RWPE1 (cell line): ENCODE results near the gene FLYWCH1.
"Not testable (repeated sequence)": the region's sequence is repeated elsewhere in the genome, so short reads cannot be mapped to it uniquely, and the experiment has no call there.

ENCODE experiments used
- CTCF ChIA-PET: fragments of 350-600 bp; sonication (Branson Sonifier 250); formaldehyde crosslinking; extraction: SDS; loops from one replicate; lab custom pipeline; 2021; lab: Yijun Ruan, JAX
- POLR2A ChIA-PET: fragments of 400-600 bp; formaldehyde crosslinking; extraction: SDS; loops from one replicate; lab custom pipeline; 2020; ENCODE audit warnings: antibody characterized with exemption; ENCODE audit not compliant: low non-redundant PET; lab: Yijun Ruan, JAX
- DNase-seq: peaks from one replicate; pipeline ENCODE4 v3.0.0; 2012; ENCODE audit warnings: low spot score
- H3K27ac ChIP-seq: fragments of 450-650 bp; 2 replicates; pipeline ENCODE4 v1.5.1; 2017
- CTCF ChIP-seq: fragments of 450-650 bp; conservative IDR thresholded peaks from 2 replicates; pipeline ENCODE4 v1.5.1; 2017; ENCODE audit warnings: low read depth, mild to moderate bottlenecking

The FLYWCH1 gene

GRCh38 chr16:2927010-2927646, 15.4 kb downstream of the FLYWCH1 start:
- ChIA-PET POLR2A (no interaction called here), CTCF (interaction anchor here (0.5 to 1.8 kb wide), 21 partner anchors 9 to 182 kb away, joined by 3 to 13 read pairs (median 3); partner anchors contain the start of genes FLYWCH1 and FLYWCH2)
- peak; percentile 69 for DNase-seq
- TF ChIP-seq CTCF = peak; percentile 95
- H3K27ac ChIP-seq = no peak overlapping the region

GRCh38 chr16:2928151-2928550, 16.4 kb downstream of the FLYWCH1 start:
- POLR2A ChIA-PET, H3K27ac ChIP-seq, DNase-seq: not testable (repeated sequence)
- CTCF ChIA-PET = interaction anchor here (1.8 kb wide), 1 partner anchor 23 kb away, joined by 11 read pairs; no protein-coding TSS in a partner anchor

GRCh38 chr16:2928796-2929195, 17.1 kb downstream of the FLYWCH1 start:
- no peak for DNase-seq
- CTCF ChIA-PET = no interaction called here
- POLR2A ChIA-PET = no interaction called here
- TF ChIP-seq CTCF = no peak
- H3K27ac ChIP-seq = no peak overlapping the region; the same call in 1 of the 2 replicates

- ChIA-PET POLR2A (no interaction called here), CTCF (no interaction called here)
- no peak for TF ChIP-seq CTCF
- H3K27ac ChIP-seq = no peak overlapping the region
- DNase-seq = no peak
Measured at GRCh38 chr16:2929693-2930092, 18.0 kb downstream of the FLYWCH1 start.

- ChIA-PET CTCF (no interaction called here), POLR2A (no interaction called here)
- no peak for TF ChIP-seq CTCF
- no peak overlapping the region for H3K27ac ChIP-seq
- no peak for DNase-seq
Measured at GRCh38 chr16:2930236-2930635, 18.5 kb downstream of the FLYWCH1 start.

GRCh38 chr16:2931231-2931914, 19.6 kb downstream of the FLYWCH1 start:
- CTCF ChIA-PET = interaction anchor here (0.6 kb wide), 1 partner anchor 119 kb away, joined by 3 read pairs; no protein-coding TSS in a partner anchor
- not testable (repeated sequence) for H3K27ac ChIP-seq, DNase-seq
- POLR2A ChIA-PET = interaction anchor here (0.5 kb wide), 1 partner anchor 205 kb away, joined by 4 read pairs; no protein-coding TSS in a partner anchor

GRCh38 chr16:2933136-2933535, 21.4 kb downstream of the FLYWCH1 start:
- DNase-seq = no peak
- H3K27ac ChIP-seq = no peak overlapping the region; the same call in 1 of the 2 replicates
- POLR2A ChIA-PET = no interaction called here
- no peak for TF ChIP-seq CTCF
- CTCF ChIA-PET = no interaction called here
